ENCODE results near the gene ANTXR2. TPM values are rescaled to one million over a fixed set of nuclear protein-coding genes. Genes with fewer than 3 reads are reported as not detected.

Gene ANTXR2
- total RNA-seq, 1 donor from 2014 or later: 61.7 TPM

DNA sequence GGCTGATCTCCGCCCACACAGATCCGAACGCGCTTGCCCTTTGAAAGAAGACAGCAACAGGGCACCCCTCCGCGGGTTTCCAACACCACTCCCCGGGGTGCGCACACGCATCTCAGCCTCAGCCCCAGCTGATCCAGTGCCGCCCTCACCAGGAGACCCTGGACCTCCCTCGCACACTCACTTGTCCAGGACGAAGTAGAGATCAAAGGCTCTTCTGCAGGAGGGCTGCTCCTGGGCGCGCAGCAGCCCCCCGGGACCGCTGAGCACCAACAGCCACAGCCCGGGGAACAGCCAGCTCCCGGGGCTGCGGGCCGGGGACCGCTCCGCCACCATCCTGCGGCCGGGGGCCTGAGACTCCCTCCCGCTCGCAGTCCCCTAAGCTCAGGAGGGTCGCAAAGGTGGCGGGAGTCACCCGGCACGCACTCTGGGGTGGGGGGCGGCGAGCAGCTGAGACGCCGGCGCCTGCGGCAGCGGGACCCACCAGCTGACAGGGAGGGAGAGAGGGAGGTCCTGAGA, 743 bp downstream of the ANTXR2 start:
- TF ChIP-seq CTCF (IDR thresholded peaks at IDR 0.05; ENCODE audit: unreplicated experiment): no peak
- Mint-ChIP-seq H3K4me1 (peaks cover 42% of the 10 kb centered on the region), H3K27me3 (ENCODE audit: low read depth) (no peaks in the 10 kb centered on the region), H3K27ac (peak overlapping the region; percentile 71), H3K9me3 (peaks cover 11% of the 10 kb centered on the region), H3K36me3 (peaks cover 6% of the 10 kb centered on the region), H3K4me3 (peak overlapping the region; percentile 98)
- DNase-seq (ENCODE audit: low spot score in 2 of 2, unreplicated experiment in 2 of 2): no peak

DNA sequence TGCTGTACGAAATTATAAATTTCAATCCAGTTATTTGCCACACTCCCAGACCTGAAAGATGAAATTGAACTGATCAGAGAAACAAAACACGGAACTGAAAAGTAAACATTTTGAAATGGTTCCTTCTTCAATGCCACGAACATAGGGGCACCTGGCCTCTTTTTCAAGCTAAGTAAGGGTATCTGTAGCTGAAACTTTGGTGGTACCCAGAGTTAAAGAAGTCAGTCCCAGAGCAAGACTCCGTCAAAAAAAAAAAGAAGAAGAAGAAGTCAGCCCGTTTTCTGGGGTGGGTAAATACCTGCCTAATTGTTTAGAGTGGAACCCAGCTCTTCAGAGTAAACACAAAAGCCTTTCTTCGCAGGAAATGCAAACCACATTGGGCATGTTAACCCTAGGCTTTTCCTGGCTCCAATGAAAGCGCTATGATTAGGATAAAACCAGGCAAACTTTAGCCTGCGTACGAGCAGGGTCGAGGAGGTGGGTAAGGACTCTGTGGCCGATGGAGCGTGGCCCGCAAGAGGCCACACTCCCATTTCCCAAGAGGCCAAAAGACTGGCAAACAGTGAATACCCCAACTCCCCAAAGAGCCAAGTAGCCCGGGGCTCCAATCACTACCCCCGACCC, 1.3 kb downstream of the ANTXR2 start:
- no peak for TF ChIP-seq CTCF (IDR thresholded peaks at IDR 0.05; ENCODE audit: unreplicated experiment)
- Mint-ChIP-seq H3K36me3 (peaks cover 9% of the 10 kb centered on the region), H3K4me1 (peaks cover 42% of the 10 kb centered on the region), H3K27ac (peak overlapping the region; percentile 71), H3K4me3 (peak overlapping the region; percentile 98), H3K9me3 (peaks cover 11% of the 10 kb centered on the region), H3K27me3 (ENCODE audit: low read depth) (no peaks in the 10 kb centered on the region)
- no peak for DNase-seq (ENCODE audit: low spot score in 2 of 2, unreplicated experiment in 2 of 2)

GRCh38 chr4:80070880-80071603, 2.0 kb downstream of the ANTXR2 start:
- TF ChIP-seq CTCF (IDR thresholded peaks at IDR 0.05; ENCODE audit: unreplicated experiment): no peak
- H3K27ac Mint-ChIP-seq: peak overlapping the region; percentile 71

GRCh38 chr4:80069837-80070731, 2.9 kb downstream of the ANTXR2 start:
- no peak overlapping the region for H3K27ac Mint-ChIP-seq
- no peaks in the 10 kb centered on the region for H3K27me3 Mint-ChIP-seq (ENCODE audit: low read depth)
- H3K36me3 Mint-ChIP-seq: peaks cover 17% of the 10 kb centered on the region
- H3K4me3 Mint-ChIP-seq: peak overlapping the region; percentile 24
- no peak for TF ChIP-seq CTCF (IDR thresholded peaks at IDR 0.05; ENCODE audit: unreplicated experiment)
- no peak for DNase-seq (ENCODE audit: low spot score in 2 of 2, unreplicated experiment in 2 of 2)
- H3K9me3 Mint-ChIP-seq: peaks cover 8% of the 10 kb centered on the region
- peaks cover 38% of the 10 kb centered on the region for H3K4me1 Mint-ChIP-seq

More at GRCh38 chr4:80070880-80071603, 2.0 kb downstream of the ANTXR2 start:
- Mint-ChIP-seq H3K36me3 (peaks cover 15% of the 10 kb centered on the region), H3K4me3 (peak overlapping the region; percentile 98), H3K27me3 (ENCODE audit: low read depth) (no peaks in the 10 kb centered on the region), H3K4me1 (peaks cover 38% of the 10 kb centered on the region), H3K9me3 (peaks cover 11% of the 10 kb centered on the region)
- DNase-seq (ENCODE audit: low spot score in 2 of 2, unreplicated experiment in 2 of 2): no peak

DNA sequence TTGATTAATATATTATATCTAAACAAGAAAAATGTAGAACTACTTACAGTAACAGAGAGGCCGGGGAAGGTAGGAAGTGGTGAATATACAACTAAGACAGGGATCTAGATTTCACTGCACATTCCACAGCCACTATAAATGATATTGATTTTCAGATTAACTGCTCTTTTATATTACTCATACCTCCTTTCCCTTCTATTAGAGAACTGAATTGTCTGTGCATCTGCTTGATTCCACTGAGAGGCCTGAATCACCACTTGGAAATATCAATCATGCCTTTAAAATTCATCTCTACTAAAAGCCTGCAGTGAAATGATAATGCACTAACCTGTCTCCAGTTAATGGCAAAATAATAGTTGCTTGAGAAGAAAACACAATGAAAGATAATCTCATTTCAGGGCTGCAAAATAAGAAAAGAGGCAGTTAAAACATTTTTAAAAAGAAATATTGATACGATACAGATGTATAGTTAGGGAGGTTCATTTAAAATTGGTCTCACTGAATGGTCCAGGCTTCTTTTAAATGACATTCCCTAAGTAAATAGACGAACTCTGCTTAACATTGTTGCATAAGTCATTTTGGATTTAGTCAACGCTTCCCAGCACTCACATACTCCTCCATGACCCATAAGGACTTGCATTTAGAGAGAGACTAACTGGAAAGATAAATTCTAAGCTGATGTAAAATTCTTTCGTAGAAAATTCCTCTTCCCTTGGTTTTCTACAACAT, 3.8 kb downstream of the ANTXR2 start:
- no peak overlapping the region for H3K4me3 Mint-ChIP-seq
- no peak for TF ChIP-seq CTCF (IDR thresholded peaks at IDR 0.05; ENCODE audit: unreplicated experiment)

More for the DNA sequence above, 3.8 kb downstream of the ANTXR2 start:
- Mint-ChIP-seq H3K9me3 (peaks cover 3% of the 10 kb centered on the region), H3K27ac (no peak overlapping the region), H3K4me1 (peaks cover 34% of the 10 kb centered on the region), H3K36me3 (peaks cover 17% of the 10 kb centered on the region), H3K27me3 (ENCODE audit: low read depth) (no peaks in the 10 kb centered on the region)
- no peak for DNase-seq (ENCODE audit: low spot score in 2 of 2, unreplicated experiment in 2 of 2)

Measured in mesothelial cell of epicardium (in vitro differentiated cells).